Immature natural killer cell (primary cell): Measurements from ENCODE around the gene THOC5. TPM values are rescaled to one million over a fixed set of nuclear protein-coding genes. Genes with fewer than 3 reads are reported as not detected.
"Not testable (repeated sequence)": the region's sequence is repeated elsewhere in the genome, so short reads cannot be mapped to it uniquely, and the experiment has no call there.

ENCODE experiments used
- DNase-seq, 3 donors: peaks; one replicate each; pipeline ENCODE4 v3.0.0; 2022; ENCODE audit warnings: mixed read lengths in 1 of 3
- H3K27ac Mint-ChIP-seq, 6 donors: one replicate each; pipeline ENCODE4 v1.8.0; 2020; ENCODE audit warnings: mixed read lengths in 6 of 6, mild to moderate bottlenecking in 5 of 6, inconsistent platforms in 4 of 6, moderate library complexity in 3 of 6
- H3K27me3 Mint-ChIP-seq, 3 donors: one replicate each; pipeline ENCODE4 v1.8.0; 2020 to 2021; ENCODE audit warnings: low read depth in 3 of 3, mild to moderate bottlenecking in 3 of 3, mixed read lengths in 3 of 3, moderate library complexity in 3 of 3, inconsistent platforms in 1 of 3
- H3K36me3 Mint-ChIP-seq, 3 donors: one replicate each; pipeline ENCODE4 v1.8.0; 2020; ENCODE audit warnings: mixed read lengths in 3 of 3, inconsistent platforms in 2 of 3, mild to moderate bottlenecking in 2 of 3
- H3K4me1 Mint-ChIP-seq, 2 donors: one replicate each; pipeline ENCODE4 v1.8.0; 2020; ENCODE audit warnings: inconsistent platforms in 2 of 2, mild to moderate bottlenecking in 2 of 2, mixed read lengths in 2 of 2, moderate library complexity in 1 of 2
- H3K4me3 Mint-ChIP-seq, 5 donors: one replicate each; pipeline ENCODE4 v1.8.0; 2020; ENCODE audit warnings: mild to moderate bottlenecking in 5 of 5, mixed read lengths in 5 of 5, inconsistent platforms in 3 of 5, moderate library complexity in 3 of 5
- H3K9me3 Mint-ChIP-seq, 6 donors: one replicate each; pipeline ENCODE4 v1.8.0; 2020; ENCODE audit warnings: mild to moderate bottlenecking in 6 of 6, mixed read lengths in 6 of 6, inconsistent platforms in 4 of 6, moderate library complexity in 3 of 6
- polyA plus RNA-seq, 3 donors: library from polyadenylated mRNA; unstranded; fragments of 300-500 nt; fragmentation: Illumina TruSeq; gene quantifications; one replicate each; pipeline ENCODE4 v1.2.3, GENCODE V29; 2021

Gene THOC5
- polyA plus RNA-seq, 3 donors from 2014 or later: 22.6 to 28.7 (median 25.7) TPM

- DNase-seq: no peak
- Mint-ChIP-seq H3K9me3 (no peaks in the 10 kb centered on the region), H3K4me1 (no peaks in the 10 kb centered on the region), H3K27ac (no peak overlapping the region), H3K36me3 (peaks cover 11 to 44% (median 19%) of the 10 kb centered on the region in 3 donors), H3K27me3 (peaks cover 0 to 2% (median 0%) of the 10 kb centered on the region in 3 donors), H3K4me3 (no peak overlapping the region)
These were observed 42.3 kb downstream of the THOC5 start for GRCh38 chr22:29511126-29511862.

- H3K4me1 Mint-ChIP-seq: no peaks in the 10 kb centered on the region
- peak overlapping the region in 2 of 6 donors; percentile 17 to 35 for H3K27ac Mint-ChIP-seq
- H3K4me3 Mint-ChIP-seq: no peak overlapping the region
- no peaks in the 10 kb centered on the region for H3K9me3 Mint-ChIP-seq
- peaks cover 6 to 37% (median 13%) of the 10 kb centered on the region in 3 donors for H3K36me3 Mint-ChIP-seq
- H3K27me3 Mint-ChIP-seq: peaks cover 0 to 2% (median 0%) of the 10 kb centered on the region in 3 donors
- no peak for DNase-seq
These were observed 43.0 kb downstream of the THOC5 start for GRCh38 chr22:29510542-29510941.

DNA sequence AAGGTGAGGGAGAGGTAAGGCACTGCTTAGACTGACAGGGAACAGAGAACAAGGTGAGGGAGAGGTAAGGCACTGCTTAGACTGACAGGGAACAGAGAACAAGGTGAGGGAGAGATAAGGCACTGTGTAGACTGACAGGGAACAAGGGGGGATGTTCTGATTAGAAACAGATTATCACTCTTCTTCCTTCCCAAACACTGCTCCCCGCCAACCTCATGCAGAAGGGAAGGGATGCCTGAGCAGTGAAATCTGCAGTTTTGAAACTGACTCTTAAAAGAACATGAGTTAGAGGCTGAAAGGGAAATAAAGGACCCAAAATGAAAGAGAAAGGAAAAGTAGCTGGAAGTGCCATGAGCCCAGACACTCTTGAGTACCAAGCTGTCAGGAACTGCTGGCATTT is 43.7 kb downstream of the THOC5 start:
- no peak for DNase-seq
- Mint-ChIP-seq H3K4me1 (no peaks in the 10 kb centered on the region), H3K36me3 (peaks cover 3 to 34% (median 11%) of the 10 kb centered on the region in 3 donors), H3K27ac (peak overlapping the region in 4 of 6 donors; percentile 26 to 70 (median 44)), H3K4me3 (no peak overlapping the region), H3K27me3 (no peaks in the 10 kb centered on the region), H3K9me3 (no peaks in the 10 kb centered on the region)

- no peaks in the 10 kb centered on the region for H3K27me3 Mint-ChIP-seq
- peak overlapping the region in 1 of 6 donors; percentile 35 for H3K27ac Mint-ChIP-seq
- DNase-seq: no peak
- peaks cover 3 to 34% (median 11%) of the 10 kb centered on the region in 3 donors for H3K36me3 Mint-ChIP-seq
- H3K4me3 Mint-ChIP-seq: no peak overlapping the region
- H3K4me1 Mint-ChIP-seq: no peaks in the 10 kb centered on the region
- H3K9me3 Mint-ChIP-seq: no peaks in the 10 kb centered on the region
These were observed 44.3 kb downstream of the THOC5 start for GRCh38 chr22:29509298-29509697.

DNA sequence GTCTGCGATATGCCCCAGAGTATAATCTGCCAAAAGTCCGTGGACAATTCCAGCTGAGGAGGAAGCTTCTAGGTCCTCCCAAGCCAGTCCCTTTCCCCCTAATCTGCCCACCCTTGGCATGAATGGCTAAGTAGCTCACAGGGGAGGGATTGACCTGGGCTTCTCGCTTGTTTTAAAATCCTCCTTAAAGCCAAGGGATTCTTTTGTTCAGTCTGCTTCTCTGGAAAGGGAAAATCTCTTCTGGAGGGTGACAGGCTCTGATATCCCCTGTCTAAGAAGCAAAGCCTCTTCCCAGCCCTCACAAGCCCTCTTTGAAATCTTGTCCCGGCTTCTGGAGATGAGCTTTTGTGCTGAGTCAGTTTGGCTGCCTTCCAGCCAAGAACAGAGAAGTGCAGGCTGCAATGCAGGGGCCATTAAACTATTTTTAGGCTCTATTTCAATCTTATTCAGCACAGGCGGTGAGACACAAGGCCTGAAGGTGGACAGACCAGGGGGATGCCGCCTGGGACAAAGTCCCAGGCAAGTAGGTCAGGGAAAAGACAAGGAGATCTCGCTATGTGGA is 49.7 kb downstream of the THOC5 start:
- Mint-ChIP-seq H3K27ac (peak overlapping the region in 1 of 6 donors; percentile 14), H3K9me3 (no peaks in the 10 kb centered on the region), H3K27me3 (no peaks in the 10 kb centered on the region), H3K36me3 (peaks cover 3 to 18% (median 18%) of the 10 kb centered on the region in 3 donors), H3K4me1 (no peaks in the 10 kb centered on the region), H3K4me3 (no peak overlapping the region)
- DNase-seq: no peak

- DNase-seq: no peak
- H3K4me3 Mint-ChIP-seq: no peak overlapping the region
- H3K36me3 Mint-ChIP-seq: peaks cover 6 to 22% (median 14%) of the 10 kb centered on the region in 3 donors
- no peaks in the 10 kb centered on the region for H3K9me3 Mint-ChIP-seq
- H3K27ac Mint-ChIP-seq: no peak overlapping the region
- no peaks in the 10 kb centered on the region for H3K27me3 Mint-ChIP-seq
- no peaks in the 10 kb centered on the region for H3K4me1 Mint-ChIP-seq
These were observed 53.7 kb downstream of the THOC5 start for GRCh38 chr22:29499852-29500251.

DNA sequence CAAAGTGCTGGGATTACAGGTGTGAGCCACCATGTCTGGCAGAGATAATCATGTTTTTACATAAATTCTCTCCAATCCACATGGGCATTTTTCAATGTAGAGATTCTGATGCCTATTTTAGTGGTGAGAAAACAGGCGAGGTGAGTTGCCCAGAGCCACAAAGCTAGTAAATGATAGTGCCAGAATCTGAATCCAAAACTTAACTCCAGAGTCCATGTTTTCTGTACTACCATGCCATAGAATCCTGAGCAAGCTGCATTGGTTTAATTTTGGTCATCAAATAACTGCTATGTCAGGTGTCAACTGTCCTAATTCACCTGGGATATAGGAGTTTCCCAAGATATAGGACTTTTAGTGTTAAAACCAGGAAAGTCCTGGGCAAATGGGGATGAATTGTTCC is 59.9 kb downstream of the THOC5 start:
- Mint-ChIP-seq H3K27me3 (peaks cover 0 to 2% (median 0%) of the 10 kb centered on the region in 3 donors), H3K9me3 (no peaks in the 10 kb centered on the region), H3K36me3 (peaks cover 11 to 27% (median 20%) of the 10 kb centered on the region in 3 donors), H3K4me3 (no peak overlapping the region), H3K4me1 (no peaks in the 10 kb centered on the region), H3K27ac (no peak overlapping the region)
- no peak for DNase-seq

GRCh38 chr22:29491012-29491411 is 62.5 kb downstream of the THOC5 start:
- no peak for DNase-seq
- no peaks in the 10 kb centered on the region for H3K9me3 Mint-ChIP-seq
- H3K4me1 Mint-ChIP-seq: no peaks in the 10 kb centered on the region
- peaks cover 0 to 2% (median 2%) of the 10 kb centered on the region in 3 donors for H3K27me3 Mint-ChIP-seq
- H3K27ac Mint-ChIP-seq: no peak overlapping the region
- H3K36me3 Mint-ChIP-seq: peaks cover 8 to 20% (median 16%) of the 10 kb centered on the region in 3 donors
- H3K4me3 Mint-ChIP-seq: no peak overlapping the region

DNA sequence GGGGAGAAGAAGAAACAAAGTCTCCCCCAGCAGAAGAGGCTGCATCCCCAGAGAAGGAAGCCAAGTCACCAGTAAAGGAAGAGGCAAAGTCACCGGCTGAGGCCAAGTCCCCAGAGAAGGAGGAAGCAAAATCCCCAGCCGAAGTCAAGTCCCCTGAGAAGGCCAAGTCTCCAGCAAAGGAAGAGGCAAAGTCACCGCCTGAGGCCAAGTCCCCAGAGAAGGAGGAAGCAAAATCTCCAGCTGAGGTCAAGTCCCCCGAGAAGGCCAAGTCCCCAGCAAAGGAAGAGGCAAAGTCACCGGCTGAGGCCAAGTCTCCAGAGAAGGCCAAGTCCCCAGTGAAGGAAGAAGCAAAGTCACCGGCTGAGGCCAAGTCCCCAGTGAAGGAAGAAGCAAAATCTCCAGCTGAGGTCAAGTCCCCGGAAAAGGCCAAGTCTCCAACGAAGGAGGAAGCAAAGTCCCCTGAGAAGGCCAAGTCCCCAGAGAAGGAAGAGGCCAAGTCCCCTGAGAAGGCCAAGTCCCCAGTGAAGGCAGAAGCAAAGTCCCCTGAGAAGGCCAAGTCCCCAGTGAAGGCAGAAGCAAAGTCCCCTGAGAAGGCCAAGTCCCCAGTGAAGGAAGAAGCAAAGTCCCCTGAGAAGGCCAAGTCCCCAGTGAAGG is 64.3 kb downstream of the THOC5 start:
- not testable (repeated sequence) for H3K9me3 Mint-ChIP-seq, H3K36me3 Mint-ChIP-seq, H3K4me3 Mint-ChIP-seq, H3K27me3 Mint-ChIP-seq, DNase-seq, H3K27ac Mint-ChIP-seq, H3K4me1 Mint-ChIP-seq

DNA sequence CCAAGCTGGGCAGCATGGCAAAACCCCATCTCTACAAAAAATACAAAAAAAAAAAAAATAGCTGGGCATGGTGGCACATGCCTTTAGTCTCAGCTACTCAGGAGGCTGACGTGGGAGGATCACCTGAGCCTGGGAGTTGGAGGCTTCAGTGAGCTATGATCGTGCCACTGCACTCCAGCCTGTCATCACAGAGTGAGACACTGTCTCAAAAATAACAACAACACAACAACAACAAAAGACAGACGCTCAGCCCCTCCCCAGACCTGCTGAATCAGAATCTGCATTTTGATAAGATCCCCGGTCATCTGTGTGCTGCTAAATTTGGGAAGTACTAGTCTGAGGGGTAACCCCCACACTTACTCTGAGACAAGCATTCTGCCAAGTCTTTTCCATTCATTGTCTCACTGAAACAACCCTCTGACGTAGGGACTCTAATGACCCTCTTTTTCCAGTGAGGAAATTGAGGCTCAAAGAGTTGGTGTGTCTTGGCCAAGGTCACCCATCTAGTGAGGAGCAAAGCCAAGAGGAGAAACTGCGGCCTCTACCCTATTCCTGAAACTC is 66.1 kb downstream of the THOC5 start:
- peaks cover 0 to 2% (median 2%) of the 10 kb centered on the region in 3 donors for H3K27me3 Mint-ChIP-seq
- H3K4me1 Mint-ChIP-seq: no peaks in the 10 kb centered on the region
- no peak overlapping the region for H3K4me3 Mint-ChIP-seq
- no peaks in the 10 kb centered on the region for H3K9me3 Mint-ChIP-seq
- H3K27ac Mint-ChIP-seq: no peak overlapping the region
- no peak for DNase-seq
- H3K36me3 Mint-ChIP-seq: peaks cover 0 to 7% (median 5%) of the 10 kb centered on the region in 3 donors

DNA sequence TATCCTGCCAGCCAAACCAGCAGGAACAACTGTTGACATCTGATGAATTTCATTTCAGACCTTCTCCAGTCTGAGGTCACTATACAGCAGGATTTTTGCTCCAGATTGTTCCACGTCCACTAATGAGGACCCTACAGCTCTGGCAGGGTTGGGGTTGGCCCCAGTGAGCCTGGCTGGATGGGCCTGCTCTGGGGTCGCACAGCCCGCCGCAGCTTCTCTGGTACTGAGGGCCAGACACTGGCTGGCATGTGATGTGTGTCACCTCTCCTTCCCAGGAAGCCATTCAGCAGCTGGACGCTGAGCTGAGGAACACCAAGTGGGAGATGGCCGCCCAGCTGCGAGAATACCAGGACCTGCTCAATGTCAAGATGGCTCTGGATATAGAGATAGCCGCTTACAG is 68.1 kb downstream of the THOC5 start:
- no peak overlapping the region for H3K4me3 Mint-ChIP-seq
- H3K27me3 Mint-ChIP-seq: peaks cover 2 to 10% (median 7%) of the 10 kb centered on the region in 3 donors
- peaks cover 0 to 6% (median 5%) of the 10 kb centered on the region in 3 donors for H3K36me3 Mint-ChIP-seq
- H3K9me3 Mint-ChIP-seq: no peaks in the 10 kb centered on the region
- DNase-seq: no peak
- H3K27ac Mint-ChIP-seq: no peak overlapping the region
- H3K4me1 Mint-ChIP-seq: peaks cover 5 to 9% of the 10 kb centered on the region in 2 donors

DNA sequence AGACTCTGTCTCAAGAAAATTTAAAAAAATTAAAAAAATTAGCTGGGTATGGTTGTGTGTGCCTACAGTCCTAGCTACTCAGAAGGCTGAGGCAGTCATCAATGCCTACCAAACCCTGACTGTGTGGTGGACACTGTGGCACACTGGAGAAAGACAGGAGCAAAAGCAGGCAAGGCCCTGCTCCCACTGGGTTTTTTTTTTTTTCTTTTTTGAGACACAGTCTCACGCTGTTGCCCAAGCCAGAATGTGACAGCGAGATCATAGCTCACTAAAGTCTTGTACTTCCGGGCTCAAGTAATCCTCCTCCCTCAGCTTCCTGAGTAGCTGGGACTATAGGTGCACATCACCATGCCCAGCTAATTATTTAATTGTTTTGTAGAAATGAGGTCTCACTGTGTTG is 68.9 kb downstream of the THOC5 start:
- DNase-seq: no peak
- Mint-ChIP-seq H3K27ac (no peak overlapping the region), H3K27me3 (peaks cover 3 to 11% (median 9%) of the 10 kb centered on the region in 3 donors), H3K4me1 (peaks cover 6 to 11% of the 10 kb centered on the region in 2 donors), H3K36me3 (no peaks in the 10 kb centered on the region), H3K9me3 (no peaks in the 10 kb centered on the region), H3K4me3 (no peak overlapping the region)

DNA sequence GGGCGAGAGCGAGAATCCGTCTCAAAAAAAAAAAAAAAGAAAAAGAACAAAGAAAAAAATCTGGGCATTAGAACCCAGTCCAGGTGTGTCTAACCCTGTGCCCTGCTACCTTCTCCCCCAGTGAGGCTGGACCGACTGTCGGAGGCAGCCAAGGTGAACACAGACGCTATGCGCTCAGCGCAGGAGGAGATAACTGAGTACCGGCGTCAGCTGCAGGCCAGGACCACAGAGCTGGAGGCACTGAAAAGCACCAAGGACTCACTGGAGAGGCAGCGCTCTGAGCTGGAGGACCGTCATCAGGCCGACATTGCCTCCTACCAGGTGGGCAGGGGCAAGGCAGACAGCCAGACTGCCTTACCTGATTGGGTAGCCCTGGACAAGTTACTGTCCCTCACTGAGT is 70.3 kb downstream of the THOC5 start:
- no peak overlapping the region for H3K27ac Mint-ChIP-seq

GRCh38 chr22:29482726-29483125 is 70.8 kb downstream of the THOC5 start:
- Mint-ChIP-seq H3K9me3 (peaks cover 0 to 2% (median 0%) of the 10 kb centered on the region in 6 donors), H3K36me3 (no peaks in the 10 kb centered on the region), H3K27me3 (peaks cover 7 to 14% (median 14%) of the 10 kb centered on the region in 3 donors), H3K4me1 (peaks cover 11 to 14% of the 10 kb centered on the region in 2 donors), H3K27ac (no peak overlapping the region), H3K4me3 (no peak overlapping the region)
- no peak for DNase-seq

More for the DNA sequence above, 70.3 kb downstream of the THOC5 start:
- Mint-ChIP-seq H3K36me3 (no peaks in the 10 kb centered on the region), H3K9me3 (peaks cover 0 to 2% (median 0%) of the 10 kb centered on the region in 6 donors), H3K27me3 (peaks cover 5 to 14% (median 14%) of the 10 kb centered on the region in 3 donors), H3K4me3 (no peak overlapping the region), H3K4me1 (peaks cover 11 to 14% of the 10 kb centered on the region in 2 donors)
- DNase-seq: no peak
